GM12875 (cell line): Measurements from ENCODE around the gene KIAA0232.
"Not testable (repeated sequence)": the region's sequence is repeated elsewhere in the genome, so short reads cannot be mapped to it uniquely, and the experiment has no call there.

Source experiments
- H3K4me3 ChIP-seq: one replicate; pipeline ENCODE4 v1.5.1; 2011; ENCODE audit warnings: low read depth, low read length, control low read depth
- TF ChIP-seq, protein P1 (sequence below): IDR thresholded peaks from 2 replicates; pipeline ENCODE4 v1.5.1; 2011; ENCODE audit warnings: low read depth, mild to moderate bottlenecking, control low read depth, inconsistent platforms, low read length, moderate library complexity, borderline replicate concordance; ENCODE audit not compliant: insufficient read depth

The KIAA0232 gene

DNA sequence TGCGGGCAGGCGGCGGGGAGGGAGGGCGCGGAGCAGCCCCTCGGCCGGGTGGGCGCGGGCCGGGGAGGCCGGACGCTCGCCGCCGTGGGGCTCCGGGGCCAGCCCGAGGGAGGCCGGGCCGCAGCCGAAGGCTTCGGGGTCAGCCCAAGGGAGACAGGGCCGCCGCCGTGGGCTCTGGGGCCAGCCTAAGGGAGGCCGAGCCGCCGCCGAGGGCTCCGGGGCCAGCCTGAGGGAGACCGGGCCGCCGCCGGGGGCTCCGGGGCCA, 251 bp downstream of the KIAA0232 start:
- H3K4me3 ChIP-seq = peak overlapping the region; percentile 95
- TF ChIP-seq, protein P1, sequence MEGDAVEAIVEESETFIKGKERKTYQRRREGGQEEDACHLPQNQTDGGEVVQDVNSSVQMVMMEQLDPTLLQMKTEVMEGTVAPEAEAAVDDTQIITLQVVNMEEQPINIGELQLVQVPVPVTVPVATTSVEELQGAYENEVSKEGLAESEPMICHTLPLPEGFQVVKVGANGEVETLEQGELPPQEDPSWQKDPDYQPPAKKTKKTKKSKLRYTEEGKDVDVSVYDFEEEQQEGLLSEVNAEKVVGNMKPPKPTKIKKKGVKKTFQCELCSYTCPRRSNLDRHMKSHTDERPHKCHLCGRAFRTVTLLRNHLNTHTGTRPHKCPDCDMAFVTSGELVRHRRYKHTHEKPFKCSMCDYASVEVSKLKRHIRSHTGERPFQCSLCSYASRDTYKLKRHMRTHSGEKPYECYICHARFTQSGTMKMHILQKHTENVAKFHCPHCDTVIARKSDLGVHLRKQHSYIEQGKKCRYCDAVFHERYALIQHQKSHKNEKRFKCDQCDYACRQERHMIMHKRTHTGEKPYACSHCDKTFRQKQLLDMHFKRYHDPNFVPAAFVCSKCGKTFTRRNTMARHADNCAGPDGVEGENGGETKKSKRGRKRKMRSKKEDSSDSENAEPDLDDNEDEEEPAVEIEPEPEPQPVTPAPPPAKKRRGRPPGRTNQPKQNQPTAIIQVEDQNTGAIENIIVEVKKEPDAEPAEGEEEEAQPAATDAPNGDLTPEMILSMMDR = no peak

DNA sequence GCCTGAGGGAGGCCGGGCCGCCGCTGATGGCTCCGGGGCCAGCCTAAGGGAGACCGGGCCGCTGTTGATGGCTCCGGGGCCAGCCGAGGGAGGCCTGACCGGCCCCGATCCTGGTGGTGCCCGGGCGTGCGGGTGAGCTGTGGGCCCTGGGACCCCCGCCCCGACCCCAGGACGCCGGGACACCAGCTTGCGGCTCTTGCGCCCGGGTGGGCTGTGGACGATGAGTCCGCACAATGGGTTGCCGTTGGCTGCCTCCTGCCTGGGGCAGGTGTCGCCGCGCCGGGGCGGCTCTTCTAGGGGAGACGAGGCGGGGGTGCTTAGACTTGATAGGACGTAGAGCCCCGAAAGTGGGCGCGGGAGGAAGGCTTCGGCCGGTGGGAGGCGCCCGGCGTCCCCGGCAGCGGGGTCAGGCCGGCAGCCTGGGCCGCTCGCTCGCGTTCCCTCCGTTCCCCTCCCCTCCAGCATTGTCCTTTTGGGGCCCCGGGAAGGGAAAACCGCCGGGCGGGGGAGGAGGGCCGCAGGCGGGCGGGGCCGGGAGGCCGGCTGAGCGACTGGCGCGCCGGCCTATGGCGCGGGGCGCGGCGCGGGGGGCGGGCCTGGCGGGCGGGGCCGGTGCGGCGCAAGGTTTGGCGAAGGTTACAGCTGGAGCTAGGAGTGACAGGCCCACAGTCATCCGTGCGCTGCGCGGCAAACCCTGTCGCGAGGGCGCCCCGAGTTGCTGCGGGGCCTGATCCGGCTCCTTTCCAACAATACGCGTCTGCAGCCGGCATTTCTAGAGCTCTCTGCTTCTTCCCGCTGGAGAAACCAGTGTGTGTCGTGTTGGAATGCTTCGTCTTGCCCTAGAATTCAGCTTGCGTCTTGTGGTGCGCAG, 819 bp downstream of the KIAA0232 start:
- TF ChIP-seq, protein P1 = peak; percentile 20; the same call in 1 of the 2 replicates
- peak overlapping the region; percentile 95 for H3K4me3 ChIP-seq

DNA sequence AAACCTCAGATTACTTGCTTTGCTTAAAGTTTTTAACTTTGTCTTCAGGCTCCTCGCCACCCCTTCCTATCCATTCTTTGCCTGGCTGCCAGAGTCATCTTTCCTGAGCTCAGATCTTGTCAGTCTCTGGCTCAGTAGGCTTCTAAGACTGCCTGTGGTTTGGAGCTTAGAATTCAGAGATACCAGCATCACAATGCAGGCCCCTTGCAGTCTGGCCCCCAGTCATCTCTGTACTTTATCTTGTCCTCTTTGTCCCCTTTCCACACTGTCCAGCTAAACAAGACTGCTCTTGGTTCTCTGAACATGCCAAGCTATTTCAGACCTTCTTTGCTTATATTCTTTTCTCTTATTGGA, 3.0 kb downstream of the KIAA0232 start:
- no peak overlapping the region for H3K4me3 ChIP-seq
- TF ChIP-seq, protein P1 = no peak

DNA sequence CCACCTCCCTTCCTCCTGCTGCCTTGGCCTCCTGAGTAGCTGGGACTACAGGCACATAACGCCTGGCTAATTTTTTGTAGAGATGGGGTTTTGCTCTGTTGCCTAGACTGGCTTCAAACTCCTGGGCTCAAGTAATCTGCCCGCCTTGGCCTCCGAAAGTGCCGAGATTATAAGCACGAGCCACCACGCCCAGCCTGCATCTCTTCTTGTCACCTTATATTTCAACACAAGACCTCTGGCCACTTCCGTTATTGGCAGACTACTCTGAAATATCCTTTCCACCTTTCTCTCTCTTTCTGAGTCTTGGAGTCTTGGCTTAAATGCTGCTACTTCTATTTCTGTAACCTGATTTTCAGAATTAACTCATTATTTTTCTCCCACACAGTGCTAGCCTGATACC, 5.6 kb downstream of the KIAA0232 start:
- TF ChIP-seq, protein P1 = no peak

DNA sequence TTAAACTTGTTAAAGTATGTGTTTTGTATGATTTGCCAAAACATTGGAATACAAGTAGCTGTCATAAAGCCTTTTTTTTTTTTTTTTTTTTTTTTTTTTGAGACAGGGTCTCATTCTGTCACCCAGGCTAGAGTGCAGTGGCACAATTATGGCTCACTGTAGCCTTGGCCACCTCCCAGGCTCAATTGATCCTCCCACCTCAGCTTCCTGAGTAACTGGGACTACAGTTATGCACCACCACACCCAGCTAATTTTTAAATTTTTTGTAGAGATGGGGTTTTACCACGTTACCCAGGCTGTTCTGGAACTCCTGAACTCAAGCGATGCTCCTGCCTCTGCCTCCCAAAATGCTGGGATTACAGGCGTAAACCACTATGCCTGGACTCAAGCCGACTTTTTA, 8.7 kb downstream of the KIAA0232 start:
- H3K4me3 ChIP-seq = not testable (repeated sequence)

More for the DNA sequence above, 5.6 kb downstream of the KIAA0232 start:
- H3K4me3 ChIP-seq = no peak overlapping the region

DNA sequence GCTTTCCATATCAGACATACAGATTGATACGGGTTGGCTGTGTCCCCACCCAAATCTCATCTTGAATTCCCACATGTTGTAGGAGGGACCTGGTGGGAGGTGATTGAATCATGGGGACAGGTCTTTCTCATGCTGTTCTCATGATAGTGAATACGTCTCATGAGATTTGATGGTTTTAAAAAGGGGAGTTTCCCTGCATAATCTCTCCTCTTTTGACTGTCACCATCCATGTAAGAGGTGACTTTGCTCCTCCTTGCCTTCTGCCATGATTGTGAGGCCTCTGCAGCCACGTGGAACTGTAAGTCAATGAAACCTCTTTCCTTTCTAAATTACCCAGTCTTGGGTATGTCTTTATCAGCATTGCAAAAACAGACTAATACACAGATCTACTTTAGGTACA, 9.3 kb downstream of the KIAA0232 start:
- not testable (repeated sequence) for H3K4me3 ChIP-seq

DNA sequence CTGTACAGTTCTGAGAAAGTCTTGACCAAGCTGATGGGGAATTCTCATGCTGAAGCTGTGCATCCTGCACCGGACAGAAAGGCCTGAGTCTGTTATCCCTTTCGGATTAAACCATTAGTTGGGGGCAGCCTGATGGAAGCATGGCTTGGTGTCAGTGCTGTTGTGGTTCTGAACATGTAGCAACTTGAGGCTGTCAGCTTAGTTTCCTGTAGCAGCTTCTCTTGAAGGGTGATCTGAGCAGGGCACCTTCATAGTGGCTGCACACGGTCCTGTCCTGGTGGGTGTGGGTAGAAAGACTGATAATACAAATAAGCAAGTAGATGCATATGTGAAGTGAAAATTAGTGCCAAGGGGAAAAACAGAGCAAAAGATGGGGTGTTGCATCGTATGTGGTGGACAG, 11.7 kb downstream of the KIAA0232 start:
- TF ChIP-seq, protein P1 = no peak
- H3K4me3 ChIP-seq = no peak overlapping the region

DNA sequence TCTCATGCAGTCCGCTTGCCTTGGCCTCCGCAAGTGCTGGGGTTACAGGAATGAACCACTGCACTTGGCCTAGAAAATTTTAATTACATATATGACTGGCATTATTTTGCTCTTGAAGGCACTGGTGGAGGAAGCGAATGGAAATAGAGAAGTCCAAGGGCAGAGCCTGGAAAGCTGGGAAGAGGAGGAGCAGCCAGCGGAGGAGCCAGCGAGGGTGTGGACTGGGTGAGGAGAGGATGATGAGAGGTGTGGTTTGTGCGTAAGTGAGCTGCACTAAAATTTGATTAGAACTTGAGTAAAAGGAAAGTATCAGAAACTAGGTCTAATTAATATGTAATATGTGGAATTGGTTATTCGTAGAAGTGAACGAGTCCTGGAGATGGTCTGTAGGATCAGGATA, 13.3 kb downstream of the KIAA0232 start:
- TF ChIP-seq, protein P1 = no peak
- no peak overlapping the region for H3K4me3 ChIP-seq

DNA sequence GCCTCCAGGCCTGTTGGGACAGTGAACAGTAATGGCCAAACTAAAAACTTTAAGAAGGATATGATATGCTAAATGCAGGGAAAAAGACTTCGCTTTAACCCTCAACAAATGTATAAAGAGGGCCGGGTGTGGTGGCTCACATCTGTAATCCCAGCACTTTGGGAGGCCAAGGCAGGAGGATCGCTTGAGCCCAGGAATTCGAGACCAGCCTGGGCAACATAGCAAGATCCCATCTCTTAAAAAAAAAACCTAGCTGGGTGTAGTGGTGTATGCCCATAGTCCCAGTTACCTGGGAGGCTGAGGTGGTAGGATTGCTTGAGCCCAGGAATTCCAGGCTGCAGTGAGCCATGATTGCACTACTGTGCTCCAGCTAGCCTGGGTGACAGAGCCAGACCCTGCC, 14.8 kb downstream of the KIAA0232 start:
- not testable (repeated sequence) for H3K4me3 ChIP-seq
